ENCODE results near the gene CSF2RB. TPM values are rescaled to one million over a fixed set of nuclear protein-coding genes. Genes with fewer than 3 reads are reported as not detected.

CSF2RB gene
- total and polyA plus RNA-seq, 2 of the 13 experiments (the other 11 are each of a cell fraction or from before 2014, with no cell fraction given): not detected

- Histone ChIP-seq H4K20me1 (ENCODE audit: insufficient read depth, low read length) (no peaks in the 10 kb centered on the region), H3K4me3 (replicated peaks in 1 of 3; ENCODE audit: insufficient read depth in 1 of 3, low read depth in 2 of 3, low read length in 3 of 3) (no peak overlapping the region), H3K36me3 (replicated peaks in 1 of 2; ENCODE audit: control insufficient read depth in 1 of 2, insufficient read depth in 2 of 2, low read length in 2 of 2) (no peaks in the 10 kb centered on the region), H3K9ac (ENCODE audit: insufficient read depth, low read depth, low read length) (no peak overlapping the region), H3K9me3 (ENCODE audit: low read length) (no peaks in the 10 kb centered on the region), H2AFZ (ENCODE audit: low read length) (no peak overlapping the region), H3K4me1 (ENCODE audit: insufficient read depth, low read length) (no peaks in the 10 kb centered on the region), H3K27me3 (ENCODE audit: control insufficient read depth in 1 of 2, insufficient read depth in 2 of 2, low read length in 2 of 2) (peaks cover 0 to 20% of the 10 kb centered on the region in 2 experiments; a peak in 2 of 5 replicates), H3K27ac (ENCODE audit: extremely low read length, insufficient read depth, low read length) (no peak overlapping the region), H3K4me2 (ENCODE audit: low read depth, low read length) (no peak overlapping the region), H3K79me2 (ENCODE audit: insufficient read depth, low read length) (no peaks in the 10 kb centered on the region)
- DNase-seq (ENCODE audit: low spot score) (no peak), FAIRE-seq (no peak), ATAC-seq (no peak)
- TF ChIP-seq GMEB1 (CRISPR knock-in tag; IDR thresholded peaks at IDR 0.05; ENCODE audit: borderline replicate concordance) (no peak), CTCF (CRISPR knock-in tag; IDR thresholded peaks at IDR 0.05) (0 out of 2 replicates have a peak, but pooled peaks have one; percentile 3), ZFP82 (CRISPR knock-in tag; IDR thresholded peaks at IDR 0.05; ENCODE audit: borderline replicate concordance) (no peak), RXRA (CRISPR knock-in tag; IDR thresholded peaks at IDR 0.05) (no peak)
- in situ Hi-C loops (cut with HindIII; ENCODE audit: extremely low pct_ligation_motif_present, low pct_unique_long_range_greater_than_20kb) (no loop called here), intact Hi-C loops (cut with micrococcal nuclease; ENCODE audit: unreplicated experiment) (no loop called here)
- WGBS (ENCODE audit: low lambda C conversion rate): 8% methylated on average over 6 of the region's 6 CpGs
- POLR2A ChIA-PET: no interaction called here
- CTCF ChIA-PET (ENCODE audit: low intra/inter-chr PET ratio, low total read pairs): no interaction called here
- BruUV-seq (replicated peaks): no TSS peak
These were observed 9.1 kb upstream of the CSF2RB start for GRCh38 chr22:36904260-36904880.

Measured in HepG2 (cell line).